ENCODE measurements around the gene GJC2.
"Not testable (repeated sequence)": the region's sequence is repeated elsewhere in the genome, so short reads cannot be mapped to it uniquely, and the experiment has no call there.

The GJC2 gene

DNA sequence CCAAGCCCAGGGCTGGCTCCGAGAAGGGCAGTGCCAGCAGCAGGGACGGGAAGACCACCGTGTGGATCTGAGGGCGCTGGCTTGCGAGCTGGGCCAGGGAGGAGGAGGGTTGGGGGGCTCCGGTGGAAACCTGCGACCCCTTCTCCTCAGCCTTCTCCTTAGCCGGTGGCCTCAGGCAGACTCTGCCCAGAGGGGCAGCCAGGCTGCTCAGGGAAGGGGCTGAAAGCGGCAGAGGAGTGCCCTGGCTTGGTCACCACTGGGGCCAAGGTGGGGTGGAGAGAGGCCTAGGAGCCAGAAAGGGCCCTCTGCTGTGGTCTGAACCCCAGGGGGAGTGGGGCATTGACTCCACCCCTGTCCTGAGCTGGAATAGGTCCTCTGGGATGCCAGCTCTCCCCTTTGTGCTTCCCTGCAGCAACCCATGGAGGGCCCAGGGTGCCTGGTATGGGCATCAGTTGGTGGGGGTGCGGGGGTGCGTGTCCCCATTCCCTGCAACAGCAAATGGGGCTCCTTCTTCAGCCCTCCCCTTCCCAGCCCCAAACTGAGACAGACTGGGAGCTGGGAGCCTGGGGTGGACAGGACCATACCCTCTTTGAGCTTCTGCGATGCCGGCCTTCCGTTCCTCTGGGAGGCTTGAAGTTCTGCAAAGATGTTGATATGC, 9.4 kb downstream of the GJC2 start:
- DNase-seq: no peak

DNA sequence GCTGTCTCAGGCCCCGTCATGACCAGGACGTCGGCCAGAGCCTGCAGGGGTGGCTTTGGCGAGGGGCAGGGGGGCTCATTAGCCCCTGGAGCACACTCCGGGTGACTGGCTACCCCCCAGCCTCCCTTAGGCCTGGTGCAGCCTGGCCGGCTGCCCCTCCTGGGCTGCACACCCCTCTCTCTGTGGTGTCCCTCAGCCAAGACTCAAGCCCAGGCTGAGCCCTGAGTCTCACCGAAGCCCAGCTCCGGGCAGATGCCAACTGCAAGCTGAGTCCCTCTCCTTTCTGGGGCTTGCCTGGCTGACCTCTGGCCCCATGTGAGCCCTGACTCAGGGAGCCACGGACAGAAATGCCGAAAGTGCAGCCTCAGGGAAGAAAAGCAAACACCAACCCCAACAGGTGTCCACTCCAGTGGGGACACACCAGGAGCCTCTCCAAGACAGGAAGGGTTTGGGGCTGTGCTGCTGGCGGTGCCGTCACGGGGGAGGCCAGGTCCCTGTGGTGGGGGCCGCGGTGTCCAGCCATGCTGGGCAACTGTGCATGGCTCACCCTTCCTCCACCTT, 10.6 kb downstream of the GJC2 start:
- DNase-seq: no peak

DNA sequence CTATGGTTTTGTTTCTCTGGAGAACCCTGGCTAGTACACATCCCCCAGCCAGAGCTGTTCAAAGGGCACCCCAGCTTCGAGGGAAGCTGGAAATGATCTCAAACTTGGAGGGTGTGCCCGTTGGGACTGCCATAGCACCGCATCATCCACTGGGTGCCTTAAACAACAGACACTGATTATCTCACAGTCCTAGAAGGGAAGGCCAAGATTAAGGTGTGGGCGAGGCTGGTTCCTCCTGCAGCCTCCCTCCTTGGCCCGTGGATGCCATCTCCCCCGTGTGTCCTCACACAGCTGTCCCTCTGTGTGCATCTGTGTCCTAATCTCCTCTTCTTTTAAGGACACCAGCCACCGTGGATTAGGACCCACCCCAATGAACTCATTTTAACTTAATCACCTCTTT, 11.6 kb downstream of the GJC2 start:
- DNase-seq: no peak

DNA sequence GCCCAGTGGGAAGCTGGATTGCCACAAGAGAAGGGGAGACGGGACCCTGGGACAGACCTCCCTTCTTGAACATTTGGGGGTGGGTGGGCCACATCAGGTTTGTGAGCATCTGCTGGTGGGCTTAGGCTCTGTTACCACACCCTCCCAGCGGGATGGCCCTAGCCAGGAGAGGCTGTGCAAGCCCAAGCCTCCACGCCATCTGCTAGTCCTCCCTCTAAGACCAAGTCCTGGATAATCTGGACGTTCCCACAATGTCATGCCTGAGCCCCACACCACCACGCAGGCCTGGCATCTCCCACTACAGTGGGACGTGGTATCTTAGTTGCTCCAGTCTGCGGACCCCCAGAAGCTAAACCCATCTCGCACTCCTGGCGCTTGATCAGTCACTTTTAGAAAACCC, 12.1 kb downstream of the GJC2 start:
- DNase-seq: no peak

DNA sequence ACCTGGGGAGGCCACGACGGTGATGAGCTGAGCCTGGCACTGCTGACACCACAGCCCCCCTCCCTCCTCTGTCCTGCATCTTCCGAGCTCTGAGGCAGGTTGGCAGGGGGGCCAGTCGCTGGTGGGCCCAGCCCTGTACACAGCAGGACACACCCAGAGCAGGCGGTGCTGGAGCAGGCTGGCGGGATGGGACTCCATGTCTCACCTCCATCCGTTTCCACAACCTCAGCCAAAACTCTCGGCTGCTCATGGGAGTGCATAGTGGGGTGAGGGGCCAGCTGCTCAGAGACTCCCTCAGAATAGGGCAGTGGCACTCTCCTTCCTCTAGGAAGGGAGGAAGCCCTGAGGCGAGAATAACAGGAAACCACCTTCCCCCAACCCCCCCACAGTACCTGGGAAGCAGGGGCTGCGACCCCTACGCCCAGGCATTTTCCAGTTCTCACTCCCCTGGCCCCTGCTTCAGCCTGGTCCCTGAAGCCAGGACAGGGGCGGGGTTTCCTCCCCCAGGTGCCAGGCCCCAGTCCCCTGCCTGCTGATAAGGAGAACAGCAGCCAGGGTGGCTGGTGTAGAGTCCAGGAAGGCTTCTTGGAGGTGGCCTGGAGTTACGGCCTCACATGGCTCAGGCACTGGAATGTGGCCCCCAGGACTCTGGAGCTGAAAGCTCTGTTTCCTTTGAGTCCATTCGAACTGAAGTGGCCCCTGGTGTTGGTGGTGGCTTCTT, 12.7 kb downstream of the GJC2 start:
- no peak for DNase-seq

DNA sequence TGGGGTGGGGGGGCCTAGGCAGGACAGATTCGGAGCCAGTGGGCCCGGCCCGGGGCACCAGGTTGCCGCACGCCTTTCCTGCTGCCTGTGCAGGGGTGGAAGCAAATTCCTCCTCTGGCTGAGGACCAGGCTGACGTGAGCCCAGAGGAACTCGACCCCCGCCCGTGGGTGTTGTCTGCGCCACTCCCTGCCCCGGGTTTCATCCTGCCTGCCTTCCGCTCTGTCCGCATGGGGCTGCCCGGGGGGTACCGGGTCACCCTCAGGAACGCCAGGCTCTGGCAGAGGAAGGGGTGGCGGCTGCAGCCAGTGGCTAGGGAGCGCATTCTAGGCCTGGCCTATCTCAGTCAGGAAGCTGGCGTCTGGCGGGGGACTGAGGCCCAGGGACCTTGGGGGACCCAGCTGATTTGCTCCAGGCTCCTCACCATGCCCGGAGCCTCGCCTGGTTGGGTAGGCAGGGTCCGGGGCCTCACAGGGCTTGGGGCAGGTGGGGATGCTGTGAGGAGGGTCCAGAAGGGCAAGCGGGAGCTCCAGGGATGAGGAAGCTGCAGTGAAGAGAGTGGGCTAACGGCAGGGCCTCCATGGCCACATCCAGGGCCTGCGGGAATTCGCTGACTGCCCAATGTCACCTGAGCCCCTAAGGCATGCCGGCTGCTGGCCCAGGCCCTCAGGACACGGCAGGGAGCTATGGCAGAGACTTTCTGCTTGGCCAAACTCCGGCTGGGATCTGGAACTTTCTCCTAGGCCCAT, 13.4 kb downstream of the GJC2 start:
- DNase-seq: no peak

DNA sequence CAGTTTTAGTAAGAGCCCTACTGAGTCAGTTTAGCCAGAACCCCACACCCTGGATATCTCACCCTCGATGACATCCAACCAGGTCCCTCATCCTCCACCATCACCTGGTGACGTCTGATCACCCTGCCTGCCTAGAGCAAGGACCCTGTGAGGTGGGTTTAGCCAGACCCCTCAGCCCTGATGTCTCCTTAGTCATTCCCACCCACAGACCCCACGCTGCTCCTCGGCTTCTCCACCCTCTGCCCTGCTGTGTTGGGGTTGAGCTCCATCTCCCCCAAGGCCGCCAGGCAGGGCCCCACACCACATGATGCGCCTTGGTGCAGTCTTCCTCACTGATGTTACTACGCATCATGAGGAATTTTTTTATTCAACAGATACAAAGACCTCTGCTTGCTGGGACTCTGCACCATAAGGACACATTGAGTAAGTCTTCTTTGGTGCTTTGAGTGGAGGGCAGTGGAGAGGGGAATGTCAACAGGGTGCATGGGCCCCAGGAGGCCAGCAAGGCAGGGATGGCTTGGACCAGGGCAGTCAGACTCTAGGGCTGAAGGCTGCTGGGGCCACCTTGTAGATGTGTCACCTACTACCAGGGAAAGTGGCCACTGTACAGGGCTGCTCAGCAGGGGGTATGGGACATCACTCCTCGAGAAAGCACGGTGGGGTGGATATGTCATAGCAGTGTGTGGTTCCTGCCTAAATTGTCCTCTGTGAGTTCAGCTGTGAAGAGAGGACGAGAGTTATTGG, 14.2 kb downstream of the GJC2 start:
- no peak for DNase-seq

DNA sequence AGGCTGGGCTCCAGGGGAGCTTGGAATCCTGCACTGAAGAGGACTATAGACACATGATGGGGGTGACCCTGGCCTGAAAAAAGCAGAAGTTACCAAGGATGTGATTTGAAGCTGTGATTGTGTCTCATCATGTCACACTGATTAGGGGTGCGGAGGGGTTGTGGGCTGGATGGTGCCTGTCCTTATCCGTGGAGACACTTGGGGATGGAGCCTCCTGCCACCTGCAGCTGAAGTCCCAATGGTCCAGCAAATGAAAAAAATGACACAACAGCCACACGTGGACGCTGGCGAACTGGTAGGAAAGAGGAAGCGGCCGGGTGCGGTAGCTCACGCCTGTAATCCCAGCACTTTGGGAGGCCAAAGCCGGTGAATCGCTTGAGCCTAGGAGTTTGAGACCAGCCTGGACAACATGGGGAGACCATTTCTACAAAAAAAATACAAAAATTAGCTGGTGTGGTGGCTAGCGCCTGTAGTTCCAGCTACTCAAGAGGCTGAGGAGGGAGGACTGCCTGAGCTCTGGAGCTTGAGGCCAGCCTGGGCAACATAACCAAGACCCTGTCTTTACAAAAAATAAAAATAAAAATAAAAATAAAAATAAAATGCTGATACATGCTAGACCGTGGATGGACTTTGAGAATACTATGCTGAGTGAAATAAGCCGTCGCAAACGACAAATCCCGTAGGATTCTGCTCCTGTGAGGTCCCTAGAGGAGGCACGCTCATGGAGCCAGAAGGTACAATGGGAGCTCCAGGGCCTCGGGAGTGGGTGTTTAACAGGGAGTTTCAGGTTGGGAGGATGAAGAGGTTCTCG, 15.0 kb downstream of the GJC2 start:
- DNase-seq: no peak

DNA sequence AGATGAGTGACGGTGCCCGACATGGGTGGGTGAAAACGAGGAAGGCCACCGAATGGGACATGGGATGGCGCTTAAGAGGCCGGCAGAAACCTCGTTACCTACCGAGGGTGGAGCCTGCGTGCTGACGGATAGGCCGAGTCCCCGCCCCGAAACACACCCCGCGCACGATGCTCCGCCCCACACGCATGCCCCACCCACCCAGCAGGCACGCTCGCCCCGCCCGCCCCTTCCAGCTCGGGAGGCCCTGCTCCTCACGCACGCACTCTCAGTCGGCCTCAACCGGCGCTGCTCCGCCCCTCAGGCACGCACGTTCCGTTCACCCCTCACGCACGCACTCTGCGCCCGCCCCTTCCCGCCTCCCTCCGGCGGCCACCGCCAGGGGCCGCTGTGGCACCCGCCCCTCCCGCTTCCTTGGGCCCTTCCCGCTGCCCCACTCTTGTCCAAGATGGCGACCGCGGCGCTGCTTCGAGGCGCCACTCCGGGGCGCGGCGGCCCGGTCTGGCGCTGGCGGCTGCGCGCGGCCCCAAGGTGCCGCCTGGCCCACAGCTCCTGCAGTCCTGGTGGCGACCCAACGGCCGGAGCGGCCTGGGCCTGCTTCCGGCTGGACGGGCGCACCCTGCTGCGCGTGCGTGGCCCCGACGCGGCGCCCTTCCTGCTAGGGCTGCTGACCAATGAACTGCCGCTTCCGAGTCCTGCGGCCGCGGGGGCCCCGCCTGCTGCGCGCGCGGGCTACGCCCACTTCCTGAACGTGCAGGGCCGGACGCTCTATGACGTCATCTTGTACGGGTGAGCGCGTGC, 15.8 kb downstream of the GJC2 start, which contains the start of gene IBA57:
TSS of gene IBA57 (plus strand) at position 433 of the 798 bp plus-strand sequence. CDS start at position 446, 13 bp downstream.
- DNase-seq: peak; percentile 89

DNA sequence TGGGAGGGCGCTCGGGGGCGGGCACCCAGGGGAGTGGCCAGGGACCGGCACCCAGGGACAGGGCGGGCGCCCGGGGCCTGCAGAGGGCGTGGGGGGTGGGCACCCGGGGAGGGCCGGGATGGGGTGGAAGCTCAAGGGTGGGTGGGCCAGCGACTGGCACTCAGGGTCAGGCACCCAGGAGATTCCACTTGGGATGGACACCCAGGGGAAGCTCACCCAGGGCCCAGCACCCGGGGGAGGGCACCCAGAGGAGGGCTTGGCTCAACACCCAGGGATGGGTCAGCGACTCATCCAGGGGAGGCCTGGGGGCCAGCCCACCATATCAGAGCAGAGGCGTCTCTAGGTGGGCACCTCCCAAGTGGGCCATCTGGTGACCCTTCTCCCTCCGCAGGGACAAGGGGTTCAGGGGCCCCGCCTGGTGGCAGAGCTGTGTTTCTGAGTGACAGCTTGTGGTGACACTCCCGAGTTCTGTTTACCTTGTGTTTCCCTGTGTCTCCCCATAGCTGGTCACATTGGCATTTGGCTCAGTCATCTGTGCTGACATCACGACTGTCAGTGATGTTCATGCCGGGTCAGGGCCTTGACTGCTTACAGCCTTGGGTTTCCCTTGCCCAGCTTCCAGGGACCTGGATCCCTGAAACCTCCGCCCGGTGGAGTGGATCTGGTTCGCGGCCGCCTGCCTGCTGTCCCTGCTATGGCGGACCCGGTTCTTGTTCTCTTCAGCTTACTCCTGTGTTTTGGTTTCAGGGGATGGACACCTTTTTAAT, 16.6 kb downstream of the GJC2 start:
- DNase-seq: no peak

DNA sequence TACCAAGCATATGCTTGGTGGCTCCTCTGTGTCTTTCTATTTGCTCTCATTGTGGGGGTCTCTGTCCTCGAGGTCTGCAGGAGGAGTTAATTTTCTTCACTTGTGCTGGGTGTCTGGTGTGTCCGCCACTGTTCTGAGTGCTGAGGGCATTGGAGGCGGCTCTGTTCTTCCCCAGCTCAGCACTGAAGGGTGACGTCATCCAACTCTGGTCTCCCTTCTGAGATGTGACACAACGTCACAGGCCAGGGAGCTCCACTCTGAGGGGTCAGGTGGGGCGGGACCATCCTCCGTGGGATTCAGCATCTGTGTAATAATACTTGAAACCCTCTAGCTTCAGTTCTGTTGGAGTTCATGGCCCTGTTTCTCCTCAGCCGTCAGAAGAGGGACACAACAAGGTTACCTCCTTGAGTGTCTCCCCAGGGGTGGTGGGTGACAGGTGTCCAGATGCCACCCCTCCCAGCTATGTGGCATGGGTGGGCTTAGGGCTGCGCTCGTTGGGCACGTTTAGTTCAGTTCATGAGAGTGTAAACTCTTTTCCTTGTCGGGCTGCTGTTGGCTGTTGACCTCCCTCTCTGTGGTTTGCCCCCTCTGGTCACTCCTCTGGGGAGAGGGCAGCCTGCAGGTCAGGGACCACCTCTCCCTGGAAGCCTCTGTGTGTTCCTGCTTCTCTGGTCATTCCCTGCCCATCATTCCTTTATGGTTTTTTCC, 19.0 kb downstream of the GJC2 start:
- no peak for DNase-seq

DNA sequence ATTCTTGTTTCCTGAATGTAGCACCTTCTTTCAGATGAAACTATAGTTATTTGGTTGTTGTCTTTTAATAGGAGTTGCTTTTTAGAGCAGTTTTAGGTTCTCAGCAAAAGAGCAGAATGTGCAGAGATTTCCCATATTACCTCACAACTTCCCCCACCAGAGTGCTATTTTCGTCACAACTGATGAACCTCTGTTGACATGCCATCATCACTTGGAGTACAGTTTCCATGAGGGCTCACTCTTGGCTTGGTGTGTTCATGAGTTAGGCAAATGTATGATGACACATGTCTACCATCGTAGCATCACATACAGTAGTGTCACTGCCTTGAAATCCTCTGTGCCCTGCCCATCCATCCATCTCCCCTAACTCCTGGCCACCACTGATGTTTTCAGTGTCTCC, 19.6 kb downstream of the GJC2 start:
- DNase-seq: no peak

DNA sequence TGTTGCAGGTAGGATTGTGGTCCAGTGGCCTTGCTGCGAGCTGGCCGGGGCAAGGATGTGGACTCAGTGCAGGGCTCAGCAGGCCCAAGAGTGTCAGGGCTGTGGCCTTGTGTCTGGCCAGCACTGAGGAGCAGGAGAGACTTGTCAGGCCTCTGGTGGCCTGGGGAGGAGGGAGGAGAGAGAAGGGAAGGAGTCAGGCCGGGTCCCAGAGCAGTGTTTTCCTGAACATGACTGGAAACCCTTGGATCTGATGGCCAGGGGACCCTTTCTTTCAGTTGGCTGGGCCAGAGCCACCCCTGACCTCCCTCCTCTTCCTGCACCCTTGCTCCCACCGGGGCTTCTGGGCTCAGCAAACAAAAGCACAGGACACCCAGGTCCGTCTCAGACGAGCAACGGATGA, 20.9 kb downstream of the GJC2 start:
- no peak for DNase-seq

DNA sequence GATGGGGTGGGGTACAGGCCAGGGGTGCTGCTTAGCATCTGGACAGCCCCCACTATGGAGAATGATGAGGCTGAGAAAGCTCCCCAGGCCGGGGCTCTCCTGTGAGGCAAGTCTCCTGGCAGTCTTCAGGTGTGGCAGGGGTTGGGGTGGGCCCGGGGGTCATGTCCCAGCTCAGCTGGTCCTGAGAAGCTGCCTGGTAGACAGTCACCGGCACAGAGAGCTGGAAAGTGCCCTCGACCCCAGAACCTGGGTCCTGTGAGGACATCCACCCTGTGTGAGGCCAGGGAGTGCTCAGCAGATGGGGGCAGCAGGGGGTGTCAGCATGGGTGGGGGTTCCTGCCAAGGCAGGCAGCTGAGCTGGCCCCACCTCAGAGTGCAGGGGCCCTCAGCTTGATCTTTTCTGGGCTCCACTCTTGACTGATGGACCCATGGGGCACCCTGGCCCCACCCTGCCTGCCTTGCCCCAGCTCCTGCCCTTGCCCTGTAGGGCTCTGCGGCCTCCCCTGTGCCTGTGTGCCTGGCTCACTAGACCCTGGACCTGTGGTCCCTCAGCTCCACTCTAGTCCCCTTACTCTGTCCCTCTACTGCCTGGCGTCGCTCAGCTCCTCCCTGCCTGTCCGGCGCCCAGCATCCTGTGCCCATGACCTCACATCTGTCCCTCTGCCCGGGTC, 21.6 kb downstream of the GJC2 start:
- DNase-seq: no peak

DNA sequence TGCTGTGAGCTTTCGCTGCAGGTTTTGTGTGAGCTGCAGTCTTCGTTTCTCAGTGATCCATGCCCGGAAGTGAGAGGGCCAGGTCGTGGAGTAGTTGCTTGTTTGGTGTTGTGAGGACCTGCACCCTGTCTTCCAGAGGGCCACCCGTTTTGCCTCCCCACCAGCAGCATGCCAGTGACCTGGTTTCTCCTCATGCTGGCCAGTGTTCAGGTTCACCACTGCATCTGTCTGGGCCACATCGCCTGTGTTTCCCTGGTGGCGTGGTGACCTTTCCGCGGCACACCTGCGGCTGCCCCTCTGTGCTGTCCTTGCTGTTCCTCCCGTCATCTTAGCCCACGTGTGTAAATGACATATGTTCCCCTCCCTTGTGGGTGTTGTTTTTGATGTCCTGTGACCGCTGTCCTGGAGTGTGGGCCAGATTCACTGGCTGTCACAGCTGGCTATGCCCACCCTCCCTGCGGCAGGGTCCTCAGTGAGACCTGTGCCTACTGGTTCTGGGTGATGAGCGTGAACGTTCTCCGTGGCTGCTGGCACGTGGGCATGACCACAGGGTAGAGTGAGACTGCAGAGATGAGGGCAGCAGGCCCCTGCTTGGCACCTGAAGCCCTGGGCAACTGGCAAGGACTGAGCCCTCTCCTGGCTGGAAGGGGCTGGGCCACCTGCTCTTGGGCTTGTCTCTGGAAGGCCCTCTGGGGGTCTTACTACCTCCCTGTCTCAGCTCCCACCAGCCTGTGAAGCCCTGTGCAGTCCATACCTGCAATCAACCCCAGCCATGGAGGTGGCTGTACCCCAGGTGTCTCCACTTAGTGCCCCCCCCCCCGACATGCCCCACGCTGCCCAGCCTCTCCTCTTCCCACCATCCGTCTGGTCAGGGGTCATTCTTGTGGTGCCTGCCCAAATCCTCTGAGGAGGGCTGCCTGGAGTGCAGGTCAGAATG, 23.1 kb downstream of the GJC2 start:
- no peak for DNase-seq

DNA sequence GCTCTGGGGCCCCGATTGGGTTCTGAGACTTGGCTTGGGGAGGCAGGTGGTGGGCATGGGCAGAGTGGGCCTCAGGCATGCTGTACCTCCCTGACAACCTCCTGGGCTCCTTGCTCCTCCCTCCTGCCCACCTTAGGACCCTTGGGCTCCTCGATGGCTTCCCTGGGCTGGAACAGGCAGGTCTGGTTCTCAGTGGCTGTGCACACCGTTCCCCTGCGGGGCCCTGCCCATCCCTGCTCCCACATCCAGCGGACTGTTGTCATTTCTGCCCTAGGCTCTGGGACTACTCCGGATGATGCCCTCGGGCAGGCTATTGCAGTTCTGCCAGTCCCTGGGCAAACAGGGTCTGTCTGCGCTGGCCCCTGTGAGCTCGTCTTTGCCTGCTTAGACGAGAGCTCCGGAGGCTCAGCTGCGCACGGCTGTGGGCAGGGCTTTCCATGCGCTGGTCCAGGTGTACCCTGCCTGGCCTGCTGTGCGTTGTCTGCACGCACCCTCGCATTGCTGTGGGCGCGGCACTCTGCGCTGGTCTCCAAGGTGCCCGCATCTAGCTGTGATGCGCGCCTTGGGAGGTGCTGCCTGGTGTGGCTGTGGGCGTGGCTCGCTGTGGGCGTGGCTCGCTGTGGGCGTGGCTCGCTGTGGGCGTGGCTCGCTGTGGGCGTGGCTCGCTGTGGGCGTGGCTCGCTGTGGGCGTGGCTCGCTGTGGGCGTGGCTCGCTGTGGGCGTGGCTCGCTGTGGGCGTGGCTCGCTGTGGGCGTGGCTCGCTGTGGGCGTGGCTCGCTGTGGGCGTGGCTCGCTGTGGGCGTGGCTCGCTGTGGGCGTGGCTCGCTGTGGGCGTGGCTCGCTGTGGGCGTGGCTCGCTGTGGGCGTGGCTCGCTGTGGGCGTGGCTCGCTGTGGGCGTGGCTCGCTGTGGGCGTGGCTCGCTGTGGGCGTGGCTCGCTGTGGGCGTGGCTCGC, 24.1 kb downstream of the GJC2 start:
- DNase-seq: not testable (repeated sequence)

Measured in NCI-H1417 treated with DMSO at 0.1 percent for 48 hours (cell line).